Activated CD4-positive, alpha-beta T cell treated with anti-CD3 and anti-CD28 coated beads, Interleukin-2, amount 50 U/mL, for 48 hours (primary cell): ENCODE results near the gene SECISBP2L.

ENCODE experiments used
- DNase-seq, 2 experiments: peaks; one replicate each; pipeline ENCODE4 v3.0.0-alpha.2; 2020

The SECISBP2L gene

DNA sequence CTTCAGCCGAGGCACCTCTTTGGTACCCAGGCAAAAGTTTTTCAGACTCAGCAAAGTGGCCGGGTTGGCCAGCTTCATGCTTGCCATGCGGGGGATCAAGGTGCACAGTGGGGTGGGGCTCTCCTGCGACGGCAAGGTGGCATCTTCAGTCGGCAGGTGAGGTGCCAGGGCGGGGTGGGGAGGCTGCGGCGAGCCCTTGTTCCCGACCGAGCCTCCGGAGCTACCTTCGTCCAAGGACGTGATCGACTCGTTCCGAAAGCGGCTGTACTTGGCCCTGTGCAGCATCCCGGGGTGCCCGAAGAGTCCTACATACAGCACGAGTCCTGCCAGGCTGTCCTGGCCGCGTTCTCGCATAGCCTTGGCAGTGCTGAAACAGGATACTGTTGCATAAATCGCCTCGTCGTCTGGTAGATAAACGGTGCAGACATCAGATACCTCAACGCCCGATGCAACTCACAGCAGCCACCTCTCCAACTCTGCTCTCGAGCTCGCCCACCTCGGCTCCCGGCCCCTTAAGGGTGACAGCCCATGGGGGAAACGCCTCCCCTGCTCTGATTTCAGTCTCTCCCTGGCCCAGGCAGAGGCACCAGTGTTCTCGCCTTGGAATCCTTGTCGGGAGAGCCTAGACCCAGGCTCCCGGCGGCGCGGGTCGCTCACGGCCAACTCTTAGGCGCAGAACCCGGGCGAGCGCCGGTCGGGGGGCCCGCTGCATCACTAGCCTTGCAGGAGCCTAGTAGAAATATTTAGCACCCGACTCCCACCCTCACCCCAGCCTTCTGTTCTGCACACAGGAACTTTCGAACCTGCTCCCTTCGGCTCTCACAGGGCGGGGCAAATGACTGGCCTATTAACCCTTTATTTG lies 83.4 kb downstream of the SECISBP2L start:
- no peak for DNase-seq

GRCh38 chr15:48955967-48956366 lies 90.3 kb downstream of the SECISBP2L start:
- no peak for DNase-seq

DNA sequence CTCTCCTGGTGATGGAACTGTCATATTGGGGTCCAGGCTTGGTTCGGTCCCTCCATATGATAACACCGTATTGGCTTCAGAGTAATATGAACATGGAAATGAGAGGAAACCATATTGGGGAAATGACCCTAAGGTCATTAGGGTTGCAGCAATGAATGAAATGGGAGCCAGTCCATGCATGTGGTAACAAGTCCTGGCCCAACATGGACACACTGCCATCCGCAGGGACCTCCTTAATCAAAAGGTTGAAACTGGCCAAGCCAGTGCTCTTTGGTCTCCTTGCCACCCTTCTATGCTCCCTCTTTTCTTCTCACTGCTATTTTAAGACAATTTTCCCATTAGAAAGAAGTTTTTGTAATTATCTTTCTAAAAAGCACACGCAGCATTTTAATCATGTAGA lies 90.9 kb downstream of the SECISBP2L start:
- no peak for DNase-seq

- no peak for DNase-seq
Measured at GRCh38 chr15:48954538-48954937, 91.7 kb downstream of the SECISBP2L start.

GRCh38 chr15:48946840-48947187 lies 99.4 kb downstream of the SECISBP2L start:
- no peak for DNase-seq

DNA sequence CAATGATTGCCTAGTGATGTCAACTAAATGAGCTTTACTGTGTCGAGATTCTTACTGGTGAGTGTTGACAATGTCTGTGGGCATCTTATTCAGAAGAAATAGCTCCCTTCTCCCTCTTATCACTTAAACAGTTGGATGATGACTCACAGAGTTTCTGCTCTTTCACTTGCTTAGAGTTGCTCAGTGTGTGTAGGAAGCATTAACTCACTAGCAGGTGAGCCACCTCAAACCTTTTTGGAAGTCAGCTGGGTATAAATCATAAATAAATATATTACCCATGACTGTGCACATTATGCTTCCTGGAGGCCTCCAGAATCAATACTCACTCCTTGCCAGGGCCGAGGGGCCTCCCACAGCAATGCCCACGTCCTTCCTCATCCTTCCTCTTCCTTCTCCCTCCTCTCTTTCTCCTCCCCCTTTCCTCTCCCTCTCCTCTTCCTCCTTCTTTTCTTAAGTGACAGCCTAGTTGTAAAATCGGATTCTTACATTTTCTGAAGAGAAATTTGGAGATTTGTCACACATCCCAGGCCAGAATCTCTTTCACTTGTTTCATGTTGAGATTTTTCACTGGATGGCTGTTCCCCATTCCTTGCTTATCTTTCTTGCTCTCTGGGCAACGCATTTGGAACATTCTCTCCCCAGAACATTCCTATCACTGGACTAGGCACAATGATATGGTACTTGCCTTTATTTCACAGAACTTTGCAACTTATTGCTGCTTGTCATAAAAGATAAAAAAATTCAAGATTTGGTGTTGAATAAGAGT lies 100.0 kb downstream of the SECISBP2L start:
- no peak for DNase-seq

- no peak for DNase-seq
Measured at GRCh38 chr15:48945386-48945785, 100.9 kb downstream of the SECISBP2L start.

DNA sequence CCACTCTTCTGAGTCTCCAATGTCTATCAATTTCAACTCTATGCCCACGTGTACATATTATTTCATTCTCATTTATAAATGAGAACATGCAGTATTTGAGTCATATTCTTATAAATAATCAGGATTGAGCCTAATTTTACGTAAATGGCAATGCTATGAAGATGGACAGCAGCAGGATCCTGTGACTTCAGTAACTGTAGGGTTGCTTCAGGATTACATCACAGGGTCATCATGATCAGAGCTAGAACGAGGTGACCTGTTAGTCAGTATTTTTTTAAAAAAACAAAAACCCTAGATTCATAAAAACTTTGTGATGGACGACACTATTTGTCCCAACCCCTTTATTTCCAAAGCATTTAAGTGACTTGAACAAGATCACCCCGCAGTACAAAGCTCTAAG lies 104.3 kb downstream of the SECISBP2L start:
- no peak for DNase-seq

GRCh38 chr15:48940508-48940907 lies 105.7 kb downstream of the SECISBP2L start:
- no peak for DNase-seq

GRCh38 chr15:48939648-48940047 lies 106.6 kb downstream of the SECISBP2L start:
- no peak for DNase-seq
